Measurements from ENCODE around the gene TNPO3.
"Not testable (repeated sequence)": the region's sequence is repeated elsewhere in the genome, so short reads cannot be mapped to it uniquely, and the experiment has no call there.

The TNPO3 gene

DNA sequence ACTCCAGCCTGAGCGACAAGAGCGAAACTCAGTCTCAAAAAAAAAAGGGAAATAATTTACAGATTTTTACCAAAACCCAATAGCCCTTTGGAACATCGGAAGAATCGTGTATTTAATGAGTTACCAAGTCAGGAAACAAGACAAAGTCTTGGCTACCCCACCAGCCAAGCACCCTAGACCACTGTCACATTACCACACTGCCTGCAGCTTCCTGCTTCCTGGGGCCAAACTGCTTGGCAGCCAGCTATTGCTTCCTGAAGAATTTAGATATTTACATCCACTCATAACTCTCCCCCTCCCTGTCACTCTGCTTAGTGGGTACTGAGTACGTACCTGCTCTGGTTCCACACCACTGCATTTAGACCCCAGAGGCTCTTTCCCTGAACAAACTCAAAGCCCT is 14.1 kb upstream of the TNPO3 start:
- DNase-seq = no peak

DNA sequence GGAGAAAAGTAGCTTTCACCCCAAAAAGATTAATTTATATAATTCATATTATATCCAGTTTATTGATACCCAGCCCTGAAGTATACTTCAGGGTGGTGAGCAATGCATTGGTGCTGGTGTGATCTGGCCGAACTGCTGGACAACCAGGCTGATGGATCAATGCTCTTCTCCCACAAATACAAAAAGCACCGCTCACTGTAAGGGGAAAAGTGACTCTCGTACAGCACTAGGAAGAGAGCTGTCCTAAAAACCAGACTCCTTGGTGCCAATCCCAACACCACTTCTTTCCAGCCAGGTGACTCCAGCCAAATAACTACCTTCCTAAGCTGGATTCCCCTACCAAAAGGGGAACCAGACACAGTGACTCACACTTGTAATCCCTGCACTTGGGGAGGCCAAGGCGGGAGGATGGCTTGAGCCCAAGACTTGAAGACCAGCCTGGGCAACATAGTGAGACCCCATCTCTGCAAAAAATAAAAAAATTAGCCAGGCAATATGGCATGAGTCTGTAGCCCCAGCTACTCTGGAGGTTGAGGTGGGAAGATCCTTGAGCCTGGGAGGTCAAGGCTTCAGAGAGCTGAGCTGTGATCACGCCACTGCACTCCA is 13.1 kb upstream of the TNPO3 start:
- no peak for DNase-seq

DNA sequence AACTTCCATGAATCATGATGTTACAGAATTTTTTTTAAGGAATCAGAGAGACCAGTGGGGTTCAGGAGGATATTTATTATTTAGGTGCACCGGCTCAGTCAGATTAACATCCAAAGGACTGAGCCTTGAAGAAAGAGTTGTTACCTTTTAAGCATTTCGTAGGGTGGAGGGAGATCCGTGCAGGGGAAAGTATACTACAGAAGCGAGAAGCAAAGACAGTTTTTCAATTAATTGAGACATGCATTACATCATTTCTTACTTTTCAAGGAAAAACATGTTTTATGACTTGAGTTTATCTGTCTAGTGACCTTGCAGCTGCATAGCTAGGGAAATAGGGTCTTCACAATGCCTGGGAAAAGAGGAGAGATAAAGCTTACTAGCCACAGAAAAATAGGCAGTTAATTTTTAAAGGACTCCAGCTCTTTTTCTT is 12.2 kb upstream of the TNPO3 start:
- DNase-seq = not testable (repeated sequence)

DNA sequence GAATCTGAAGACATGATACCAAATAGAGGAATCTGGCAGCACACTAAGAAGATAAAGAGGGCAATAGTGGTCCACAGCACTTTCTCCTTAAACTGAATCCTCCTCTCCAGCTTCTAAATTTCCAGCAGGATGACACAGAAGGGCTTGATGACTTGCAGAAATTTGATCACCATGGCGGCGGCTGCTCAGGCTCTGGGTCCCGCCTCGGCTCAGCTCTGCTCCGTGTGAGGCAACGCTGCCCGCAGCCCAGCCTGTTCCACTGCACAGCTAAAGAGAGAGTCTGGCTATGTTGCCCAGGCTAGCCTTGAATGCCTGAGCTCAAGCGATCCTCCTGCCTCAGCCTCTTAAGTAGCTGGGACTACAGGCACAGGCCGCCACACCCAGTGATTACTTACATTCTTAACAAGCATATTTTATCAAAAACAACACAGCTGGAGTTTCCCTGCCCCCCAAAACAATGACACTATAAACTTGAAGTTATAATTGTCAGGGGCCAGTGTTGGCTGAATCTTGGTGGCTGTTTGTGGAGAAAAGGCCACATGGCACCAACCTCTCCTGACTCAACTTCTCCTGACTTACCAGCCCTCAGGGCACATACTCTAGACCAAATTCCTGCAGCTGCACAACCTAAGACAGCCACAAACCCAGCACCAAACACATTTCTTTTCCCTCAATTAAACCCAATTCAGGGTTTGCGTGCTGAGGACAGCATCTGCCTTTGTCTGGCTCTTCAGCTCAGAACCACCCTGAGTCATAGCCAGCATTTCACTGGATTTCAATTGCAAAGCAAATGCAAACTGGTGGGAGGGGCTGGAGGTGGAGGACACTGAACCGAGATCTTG is 11.6 kb upstream of the TNPO3 start:
- no peak for DNase-seq

DNA sequence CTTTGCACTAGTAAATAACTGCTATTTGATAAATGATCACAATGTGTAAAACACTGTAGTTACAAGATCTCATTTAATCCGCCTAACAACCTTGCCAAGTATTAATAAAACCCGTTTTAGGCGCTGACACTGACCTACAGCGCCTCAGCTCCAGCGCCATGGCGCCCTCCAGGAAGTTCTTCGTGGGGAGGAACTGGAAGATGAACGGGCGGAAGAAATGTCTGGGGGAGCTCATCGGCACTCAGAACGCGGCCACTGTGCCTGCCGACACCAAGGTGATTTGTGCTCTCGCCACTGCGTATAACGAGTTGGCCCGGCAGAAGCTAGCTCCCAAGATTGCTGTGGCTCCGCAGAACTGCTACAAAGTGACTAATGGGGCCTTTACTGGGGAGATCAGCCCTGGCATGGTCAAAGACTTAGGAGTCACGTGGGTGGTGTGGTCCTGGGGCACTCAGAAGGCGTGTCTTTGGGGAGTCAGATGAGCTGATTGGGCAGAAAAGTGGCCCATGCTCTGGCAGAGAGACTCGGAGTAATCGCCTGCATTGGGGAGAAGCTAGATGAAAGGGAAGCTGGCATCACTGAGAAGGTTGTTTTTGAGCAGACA is 1.1 kb upstream of the TNPO3 start:
- DNase-seq = no peak

DNA sequence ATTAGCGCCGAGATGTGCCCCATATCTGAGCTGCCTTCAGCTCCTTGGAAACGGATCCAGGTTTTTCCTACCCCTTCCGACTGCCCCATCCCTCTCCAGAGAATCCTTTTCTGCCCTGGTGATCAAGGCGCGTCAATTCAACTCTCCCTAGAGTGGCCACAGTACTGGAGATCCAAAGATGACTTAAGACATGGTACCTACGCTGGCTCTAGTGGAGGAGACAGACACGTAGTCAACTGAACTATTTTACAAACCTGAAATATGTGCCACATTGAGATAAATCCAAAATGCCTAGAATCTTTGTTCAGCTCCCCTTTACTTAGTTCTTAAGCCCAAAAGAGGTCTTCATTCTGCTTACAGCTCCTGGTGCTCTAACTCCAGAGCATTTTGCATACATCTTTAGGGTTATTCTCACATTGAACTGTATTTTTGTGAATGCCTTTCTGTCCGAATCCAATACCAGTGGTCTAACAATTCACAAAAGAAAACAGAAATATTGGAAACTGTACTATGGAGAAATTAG is 444 bp upstream of the TNPO3 start:
- no peak for DNase-seq

DNA sequence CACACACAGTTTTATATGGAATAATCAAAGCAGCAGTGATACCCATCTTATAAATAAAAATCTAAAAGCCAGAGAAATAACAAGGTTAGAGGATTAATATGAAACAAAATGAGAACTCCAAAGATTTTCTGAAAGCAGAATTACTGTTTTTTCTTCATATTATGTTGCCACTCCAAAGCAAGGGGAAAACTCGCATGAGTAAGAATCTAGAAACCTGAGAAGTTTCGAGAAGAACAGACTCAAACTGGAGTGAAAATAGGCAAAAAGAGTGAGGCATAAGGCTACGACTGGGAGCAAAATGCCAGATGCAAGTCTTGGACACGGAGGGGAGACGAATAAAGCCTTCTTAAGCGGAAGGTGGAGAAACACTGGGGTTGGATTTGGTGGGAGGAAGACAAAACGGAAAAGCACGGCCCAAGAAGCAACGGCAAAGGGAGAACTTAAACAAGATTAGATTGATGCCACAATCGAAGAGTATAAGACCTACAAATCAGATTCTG is 923 bp downstream of the TNPO3 start:
- DNase-seq = no peak

DNA sequence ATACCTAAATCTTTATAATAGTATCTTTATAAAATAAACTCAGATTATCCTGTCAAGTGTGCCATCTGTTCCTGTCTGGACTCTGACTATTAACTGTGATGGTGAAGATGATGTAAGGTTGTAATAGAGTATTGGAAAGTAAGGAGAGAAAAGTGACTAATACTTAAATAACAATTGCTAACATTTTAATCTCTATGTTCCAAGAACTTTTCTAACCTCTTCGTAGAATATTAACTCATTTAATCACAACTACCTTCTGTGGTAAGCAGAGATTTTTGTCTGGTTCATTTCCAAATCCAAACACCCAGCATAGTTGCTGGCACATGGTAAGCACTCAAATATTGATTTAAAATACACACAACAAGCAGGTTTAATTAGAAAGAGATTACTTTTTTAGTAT is 2.5 kb downstream of the TNPO3 start:
- no peak for DNase-seq

DNA sequence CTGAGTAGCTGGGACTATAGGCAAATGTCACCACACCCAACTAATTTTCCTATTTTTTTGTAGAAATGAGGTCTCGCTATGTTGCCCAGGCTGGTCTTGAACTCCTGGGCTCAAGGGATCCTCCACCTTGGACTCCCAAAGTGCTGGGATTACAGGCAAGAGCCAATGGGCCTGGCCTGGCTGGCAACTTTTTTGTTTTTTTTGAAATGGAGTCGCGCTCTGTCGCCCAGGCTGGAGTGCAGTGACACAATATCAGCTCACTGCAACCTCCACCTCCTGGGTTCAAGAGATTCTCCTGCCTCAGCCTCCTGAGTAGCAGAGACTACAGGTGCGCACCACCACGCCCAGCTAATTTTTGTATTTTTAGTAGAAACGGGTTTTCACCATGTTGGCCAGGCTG is 3.5 kb downstream of the TNPO3 start:
- DNase-seq = not testable (repeated sequence)

DNA sequence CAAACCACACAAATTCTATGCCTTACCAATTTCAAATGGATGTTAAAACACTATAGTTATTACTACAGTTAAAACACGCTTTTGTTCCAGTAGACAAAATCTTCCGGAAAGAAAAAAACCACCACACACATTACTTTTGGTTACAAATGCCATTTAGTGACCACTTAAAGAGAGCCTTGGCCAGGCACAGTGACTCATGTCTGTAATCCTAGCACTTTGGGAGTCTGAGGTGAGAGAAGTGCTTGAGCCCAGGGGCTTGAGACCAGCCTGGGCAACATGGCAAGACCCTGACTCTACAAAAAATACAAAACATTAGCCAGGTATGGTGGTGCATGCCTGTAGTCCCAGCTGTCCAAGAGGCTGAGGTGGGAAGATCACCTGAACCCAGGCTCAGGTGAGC is 7.2 kb downstream of the TNPO3 start:
- no peak for DNase-seq

DNA sequence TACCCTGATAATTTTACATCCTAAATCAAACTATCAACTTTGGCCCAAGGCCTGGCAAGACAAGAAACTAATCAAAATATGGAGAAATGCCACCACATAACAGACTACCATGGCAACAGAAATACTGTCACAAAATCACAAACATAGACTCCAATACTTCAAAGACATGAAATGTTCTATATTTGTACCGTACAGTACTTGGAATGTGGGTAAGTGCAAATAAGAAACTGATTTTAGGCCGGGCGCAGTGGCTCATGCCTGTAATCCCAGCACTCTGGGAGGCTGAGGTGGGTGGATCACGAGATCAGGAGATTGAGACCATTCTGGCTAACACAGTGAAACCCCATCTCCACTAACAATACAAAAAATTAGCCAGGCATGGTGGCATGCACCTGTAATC is 9.2 kb downstream of the TNPO3 start:
- no peak for DNase-seq

DNA sequence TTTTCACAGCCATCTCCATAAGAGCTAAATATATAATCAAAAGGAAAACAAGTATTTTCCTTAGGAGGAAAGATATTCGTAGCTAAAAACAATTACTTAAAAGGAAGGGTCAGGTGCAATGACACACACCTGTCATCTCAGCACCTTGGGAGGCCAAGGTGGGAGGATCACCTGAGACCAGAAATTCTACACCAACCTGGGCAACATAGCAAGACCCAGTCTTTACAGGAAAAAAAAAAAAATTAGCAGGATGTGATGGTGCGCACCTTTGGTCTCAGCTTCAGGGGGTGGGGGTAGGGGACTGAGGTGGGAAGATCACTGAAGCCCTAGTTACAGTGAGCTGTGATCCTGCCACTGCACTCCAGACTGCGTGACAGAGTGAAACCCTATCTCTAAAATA is 11.9 kb downstream of the TNPO3 start:
- DNase-seq = no peak

DNA sequence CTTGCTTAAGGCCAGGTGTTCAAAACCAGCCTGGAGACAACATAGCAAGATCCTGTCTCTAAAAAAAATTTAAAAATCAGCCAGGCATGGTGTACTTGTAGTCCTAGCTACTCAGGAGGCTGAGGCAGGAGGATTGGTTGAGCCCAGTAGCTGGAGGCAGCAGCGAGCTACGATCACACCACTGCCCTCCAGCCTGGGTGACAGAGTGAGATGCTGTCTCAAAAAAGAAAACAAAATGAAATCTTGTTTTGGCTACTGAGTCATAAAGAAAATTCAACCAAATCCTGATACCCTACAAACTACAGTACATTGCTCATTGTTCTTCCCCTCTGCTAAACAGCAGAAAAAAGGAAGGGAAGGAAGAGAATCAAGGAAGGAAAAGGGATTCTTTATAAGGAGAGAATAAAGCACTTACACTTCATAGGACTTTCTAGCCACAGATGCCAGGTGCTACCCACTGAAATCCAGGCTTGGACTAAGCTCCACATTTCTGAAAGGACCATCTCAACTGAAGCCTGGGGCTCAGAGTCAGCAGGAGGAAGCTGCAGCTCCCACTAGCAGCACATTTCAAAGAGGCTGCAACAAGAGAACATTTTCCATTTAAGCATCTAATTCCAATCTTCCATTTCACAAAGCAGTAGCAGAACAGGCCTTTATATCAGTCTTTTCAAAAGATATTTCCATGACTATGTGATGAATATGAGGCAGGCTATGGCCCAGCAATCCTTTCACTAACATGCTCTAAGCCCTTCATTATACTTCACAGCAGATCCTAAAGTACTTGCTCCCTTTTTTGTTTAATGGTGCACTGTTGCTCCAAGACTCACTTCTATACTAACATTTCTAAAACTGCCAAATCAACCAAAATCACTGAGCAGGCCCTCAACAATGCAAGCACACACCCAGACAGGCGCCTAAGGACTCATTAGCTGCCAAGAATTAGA is 13.5 kb downstream of the TNPO3 start:
- DNase-seq = no peak

DNA sequence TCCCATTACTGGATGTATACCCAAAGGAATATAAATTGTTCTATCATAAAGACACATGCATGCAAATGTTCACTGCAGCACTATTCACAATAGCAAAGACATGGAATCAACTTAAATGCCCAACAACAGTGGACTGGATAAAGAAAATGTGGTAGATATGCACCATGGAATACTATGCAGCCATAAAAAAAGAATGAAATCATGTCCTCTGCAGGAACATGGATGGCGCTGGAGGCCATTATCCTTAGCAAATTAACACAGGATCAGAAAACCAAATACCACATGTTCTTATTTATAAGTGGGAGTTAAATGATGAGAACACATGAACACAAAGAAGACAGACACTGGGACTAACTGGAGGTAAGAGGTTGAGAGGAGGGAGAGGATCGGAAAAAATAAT is 16.4 kb downstream of the TNPO3 start:
- not testable (repeated sequence) for DNase-seq

DNA sequence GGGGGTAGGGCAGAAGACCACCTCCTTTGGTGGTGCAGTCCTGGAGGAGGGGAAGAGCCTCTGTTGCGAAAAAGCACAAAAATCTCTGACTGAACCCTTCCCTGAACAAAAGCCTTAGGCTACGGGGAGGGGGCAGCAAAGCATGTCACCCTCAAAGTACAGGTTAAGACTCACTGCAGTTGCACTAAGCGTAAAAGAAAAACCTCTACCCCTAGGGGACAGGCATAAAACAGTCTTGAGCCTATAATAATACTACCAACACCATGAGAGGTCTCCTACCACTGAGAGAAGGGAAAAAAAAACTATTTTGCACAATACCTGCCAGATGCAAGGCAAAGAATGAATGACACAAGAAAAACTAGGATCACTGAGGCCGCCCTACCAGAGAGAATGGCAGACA is 17.3 kb downstream of the TNPO3 start:
- DNase-seq = no peak

DNA sequence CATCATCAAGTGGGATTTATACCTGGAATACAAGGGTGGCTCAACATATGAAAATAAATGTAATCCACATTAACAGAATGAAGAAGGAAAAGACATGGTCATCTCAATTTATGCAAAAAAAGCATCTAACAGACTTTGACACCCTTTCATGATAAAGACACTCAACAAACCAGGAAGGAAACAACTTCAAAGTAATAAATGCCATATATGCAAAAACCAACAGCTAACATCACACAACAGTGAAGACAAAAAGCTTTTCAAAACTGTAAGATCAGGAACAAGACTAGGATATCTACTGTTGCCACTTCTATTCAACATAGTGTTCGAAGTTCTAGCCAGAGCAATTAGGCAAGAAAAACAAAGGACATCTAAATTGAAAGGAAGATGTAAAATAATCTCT is 22.9 kb downstream of the TNPO3 start:
- DNase-seq = no peak

DNA sequence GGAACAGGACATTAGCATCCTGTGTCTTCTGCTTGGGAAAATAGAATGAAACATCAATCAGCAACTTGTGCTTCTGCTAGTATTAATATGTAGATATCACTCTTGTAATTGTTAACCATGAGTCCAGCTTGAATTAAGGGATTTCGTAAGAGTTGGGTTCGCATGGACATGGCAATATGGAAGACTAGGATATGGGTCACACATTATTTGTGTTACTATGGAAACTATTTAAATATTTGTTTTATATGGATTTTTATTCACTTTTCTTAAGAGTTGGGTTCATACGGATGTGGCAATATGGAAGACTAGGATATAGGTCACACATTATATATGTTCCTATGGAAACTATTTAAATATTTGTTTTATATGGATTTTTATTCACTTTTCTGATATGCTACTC is 24.5 kb downstream of the TNPO3 start:
- no peak for DNase-seq

DNA sequence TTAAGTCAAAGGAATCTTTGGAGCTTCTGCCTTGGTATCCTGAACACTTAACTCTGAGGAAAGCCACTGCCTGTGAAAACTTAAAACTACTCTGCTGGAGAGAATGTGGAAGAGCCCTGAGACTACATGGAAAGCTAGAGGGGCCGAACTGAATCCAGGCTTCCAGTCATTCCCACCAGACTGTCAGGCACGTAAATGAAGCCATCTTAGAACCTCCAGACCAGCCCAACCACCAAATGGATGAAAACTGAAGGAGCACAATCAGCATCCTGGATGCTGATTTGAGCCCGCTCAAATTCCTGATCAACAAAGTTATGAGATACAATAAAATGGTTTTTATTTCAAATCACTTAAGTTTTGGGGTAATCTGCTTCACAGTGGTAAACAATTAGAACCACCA is 30.8 kb downstream of the TNPO3 start:
- no peak for DNase-seq

DNA sequence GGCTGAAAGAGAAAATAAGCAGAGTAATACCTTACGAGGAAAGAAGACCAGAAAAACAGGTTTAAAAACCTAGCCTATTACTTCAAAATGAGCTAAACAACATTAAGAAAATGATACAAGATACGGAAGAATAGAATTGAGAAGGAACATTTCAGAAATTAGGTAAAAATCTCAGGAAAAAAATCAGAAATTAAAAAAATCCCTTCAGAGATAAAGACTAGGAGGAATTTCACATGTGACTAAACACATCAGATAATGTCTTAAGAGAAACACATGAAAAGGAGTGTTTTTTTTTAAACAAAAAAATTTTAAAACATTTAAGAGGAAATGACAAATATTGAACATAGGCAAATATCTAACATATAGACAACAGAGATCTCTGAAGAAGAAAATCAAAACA is 33.3 kb downstream of the TNPO3 start:
- DNase-seq = no peak

DNA sequence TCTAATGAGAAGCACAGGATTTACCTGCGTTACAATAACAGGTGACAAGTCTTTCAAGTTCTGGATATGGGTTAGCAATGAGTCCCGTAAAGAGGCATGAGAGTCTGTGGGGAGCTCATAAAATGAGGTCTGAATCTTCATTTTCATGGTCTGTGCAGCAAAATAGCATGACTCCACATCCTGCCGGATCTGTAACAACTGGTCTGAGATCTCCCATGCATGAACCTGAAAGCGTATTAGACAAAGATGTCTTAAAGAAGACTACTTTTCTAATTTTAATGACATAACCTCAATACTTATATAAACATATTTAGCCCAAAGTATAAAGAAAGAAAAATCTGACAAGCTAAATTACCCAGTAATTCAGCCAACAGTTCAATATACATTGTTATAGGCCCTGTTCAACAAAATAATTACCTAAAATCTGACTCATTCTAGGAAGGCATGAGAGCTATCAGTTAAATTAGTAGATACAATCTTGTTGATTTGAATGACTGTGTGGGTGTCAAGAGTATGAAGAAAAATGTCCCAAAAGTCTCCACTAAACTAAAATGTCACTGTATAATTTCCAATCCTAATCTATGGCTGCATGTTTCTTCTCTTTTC is 36.9 kb downstream of the TNPO3 start:
- no peak for DNase-seq

DNA sequence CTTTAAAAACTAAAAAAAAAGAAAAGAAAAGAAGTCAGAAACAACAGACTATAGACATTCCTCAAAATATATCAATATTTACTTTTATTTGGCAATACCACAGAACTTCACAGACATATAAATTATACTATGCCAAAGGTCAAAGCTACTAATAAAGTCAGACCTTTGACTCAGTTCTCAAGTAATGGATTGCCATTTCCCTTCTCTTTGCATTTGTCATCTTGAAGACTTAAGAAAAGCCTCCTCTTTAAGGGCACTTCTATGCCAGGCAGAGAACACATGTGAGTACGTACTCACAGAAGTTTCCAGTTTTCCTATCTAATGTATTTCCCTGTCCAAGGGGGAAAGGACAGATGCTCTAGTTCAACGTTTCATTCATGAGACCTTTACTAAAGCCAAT is 37.6 kb downstream of the TNPO3 start:
- DNase-seq = no peak

DNA sequence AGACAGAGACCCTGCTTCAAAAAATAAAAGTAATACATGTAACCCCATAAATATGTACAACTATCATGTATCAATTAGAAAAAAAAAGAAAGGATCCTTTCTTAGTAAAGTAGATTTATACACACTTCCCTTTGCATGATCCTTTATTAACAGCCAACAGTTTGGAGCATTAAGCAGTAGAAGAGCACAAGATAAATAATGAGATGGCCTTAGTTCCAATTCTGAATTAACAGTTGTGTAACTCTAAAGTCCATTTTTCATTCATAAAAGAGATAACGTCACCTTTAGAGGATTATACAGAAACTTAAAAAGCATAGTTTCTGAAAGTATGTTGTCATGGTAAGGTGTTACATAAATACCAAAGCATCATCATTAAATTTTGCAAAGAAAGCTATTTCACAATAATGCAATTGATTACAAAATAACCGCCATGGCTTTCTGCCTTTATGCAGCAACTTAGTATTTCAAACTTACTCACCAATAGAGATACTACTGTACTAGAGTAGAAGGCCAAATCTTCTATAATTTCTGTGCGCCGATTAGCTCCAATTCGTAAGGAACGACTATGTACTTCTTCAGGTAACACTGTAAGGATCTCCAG is 40.3 kb downstream of the TNPO3 start:
- DNase-seq = no peak

Measured in hippocampal formation (tissue), 2 donors.